Femur (tissue), 1 donor: ENCODE data around the gene PTPN21.

Experiments used
- DNase-seq: peaks from one replicate; pipeline ENCODE4 v3.0.0-alpha.2; 2017

Gene PTPN21

DNA sequence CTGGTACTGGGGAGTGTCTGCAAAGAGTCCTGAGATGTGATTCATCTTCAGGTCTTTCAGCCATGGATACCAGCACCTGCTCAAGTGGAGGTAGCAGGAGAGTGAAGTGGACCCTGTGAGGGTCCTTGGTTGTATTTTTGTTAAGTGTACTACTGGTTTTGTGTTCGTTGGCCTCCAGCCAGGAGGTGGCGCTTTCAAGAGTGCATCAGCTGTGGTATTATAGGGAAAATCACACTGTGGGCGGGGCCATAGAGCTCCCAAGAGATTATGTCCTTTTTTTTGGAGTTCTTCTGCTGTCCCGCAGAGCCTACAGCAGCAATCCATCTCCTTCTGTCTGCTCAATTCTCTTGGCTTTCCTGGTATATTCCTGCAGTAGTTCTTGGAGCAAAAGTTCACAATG lies 102.6 kb downstream of the PTPN21 start:
- DNase-seq: no peak

- no peak for DNase-seq
Measured at GRCh38 chr14:88439088-88439487, 115.7 kb downstream of the PTPN21 start.

GRCh38 chr14:88437658-88438057 lies 117.1 kb downstream of the PTPN21 start:
- no peak for DNase-seq

DNA sequence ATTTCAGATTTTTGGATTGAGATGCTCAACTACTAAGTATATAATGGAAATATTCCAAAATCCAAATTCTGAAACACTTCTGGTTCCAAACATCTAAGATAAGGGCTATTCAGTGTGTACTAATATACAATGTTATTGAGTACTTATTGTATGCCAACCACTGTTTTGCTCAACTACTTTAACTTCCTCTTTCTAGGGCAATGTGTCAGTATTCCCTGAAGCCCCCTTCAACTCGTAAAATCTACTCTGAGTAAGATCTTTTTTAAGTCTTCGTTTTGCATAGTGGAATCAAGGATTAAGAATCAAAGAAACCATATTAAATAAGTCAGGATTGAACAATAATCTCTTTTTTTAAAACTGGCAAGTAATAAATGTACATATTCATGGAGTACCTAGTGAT lies 123.8 kb downstream of the PTPN21 start:
- DNase-seq: no peak

GRCh38 chr14:88426271-88426670 lies 128.5 kb downstream of the PTPN21 start:
- no peak for DNase-seq

DNA sequence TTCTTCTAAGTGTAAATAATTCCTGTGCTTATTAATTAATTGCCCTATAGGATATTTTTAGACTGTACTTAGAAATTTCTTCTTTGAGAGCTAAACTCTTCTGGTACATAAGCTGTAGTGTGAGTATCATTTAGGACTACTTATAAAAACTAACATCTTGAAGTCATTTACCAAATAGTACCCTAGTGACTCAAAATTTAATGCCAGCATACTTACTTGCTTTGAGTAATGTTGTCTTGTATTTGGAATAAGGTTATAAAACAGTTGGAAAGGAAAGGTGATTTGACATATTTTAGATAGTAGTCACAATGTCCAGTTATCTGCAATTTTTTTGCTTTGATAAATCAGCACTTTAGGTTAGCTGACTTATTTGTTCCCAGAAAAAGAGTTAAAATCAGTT lies 130.2 kb downstream of the PTPN21 start:
- no peak for DNase-seq

- no peak for DNase-seq
Measured at GRCh38 chr14:88422919-88423650, 131.7 kb downstream of the PTPN21 start.

DNA sequence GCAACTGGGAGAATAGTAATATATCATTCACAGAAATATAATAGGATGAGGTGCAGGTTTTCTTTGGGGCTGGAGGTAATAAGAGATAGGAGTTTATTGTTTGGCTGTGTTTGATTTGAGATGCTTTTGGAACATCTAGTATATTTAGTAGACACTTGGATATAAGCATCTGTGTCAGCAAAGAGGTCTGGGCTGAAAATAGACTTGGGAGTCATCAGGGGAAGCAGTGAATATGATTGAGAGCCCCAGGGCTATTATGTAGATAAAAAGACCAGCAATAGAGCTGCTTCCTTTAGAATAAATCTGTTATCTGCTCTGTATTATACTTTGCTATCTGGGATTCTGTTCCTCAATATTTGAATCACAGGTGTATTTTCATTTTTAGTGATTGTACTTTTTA lies 132.8 kb downstream of the PTPN21 start:
- DNase-seq: no peak

- no peak for DNase-seq
Measured at GRCh38 chr14:88421286-88421685, 133.5 kb downstream of the PTPN21 start.

DNA sequence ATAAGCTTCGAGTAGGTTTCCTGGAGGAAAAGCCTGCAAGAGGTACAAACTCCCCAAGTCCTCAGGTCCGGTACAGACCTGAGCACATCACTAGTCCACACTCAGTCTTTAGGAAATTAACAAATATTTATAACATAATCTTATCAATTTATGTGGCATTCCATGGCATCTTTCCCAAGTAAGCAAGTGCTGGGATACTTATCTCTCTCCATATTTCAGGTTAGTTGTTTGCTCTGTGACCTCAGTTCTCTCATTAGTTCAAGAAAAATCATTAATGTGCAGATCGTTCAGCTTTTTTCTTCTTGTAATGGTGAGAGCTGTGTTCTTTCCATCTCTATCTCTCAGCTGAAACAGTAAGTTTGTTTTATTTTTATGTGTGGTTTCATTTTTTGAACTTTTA lies 134.6 kb downstream of the PTPN21 start:
- DNase-seq: no peak

DNA sequence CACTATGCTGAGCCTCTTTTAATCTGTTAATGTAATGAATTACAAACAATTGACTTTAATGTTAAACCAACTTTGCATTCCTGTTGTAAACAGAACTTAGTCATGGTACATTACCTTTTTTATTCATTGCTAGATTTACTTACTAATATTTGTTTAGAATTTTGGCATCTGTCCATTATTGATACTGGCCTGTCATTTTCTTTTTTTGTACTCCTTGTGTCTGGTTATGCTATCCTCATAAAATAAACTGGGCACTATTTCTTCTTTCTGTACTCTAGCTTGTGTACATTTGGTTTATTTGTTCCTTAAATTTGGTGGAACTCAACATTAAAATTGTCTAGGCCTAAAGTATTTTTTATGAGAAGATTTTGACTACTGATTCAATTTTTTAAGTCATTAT lies 137.2 kb downstream of the PTPN21 start:
- no peak for DNase-seq
